Liver (tissue), 3 donors: ENCODE results near the gene MSI2.

ENCODE experiments used
- ATF3 ChIP-seq: IDR thresholded peaks from 2 replicates; pipeline ENCODE4 v1.6.1; 2016; ENCODE audit warnings: antibody characterized with exemption
- CTCF ChIP-seq: fragments of 150-350 bp; IDR thresholded peaks from 2 replicates; pipeline ENCODE4 v1.5.1; 2017; ENCODE audit warnings: improper control_type of control experiment, low read depth, low read length; ENCODE audit not compliant: missing input control
- EGR1 ChIP-seq, 2 donors: IDR thresholded peaks; 2 replicates each; pipeline ENCODE4 v1.6.1; 2016 to 2018; ENCODE audit warnings: antibody characterized with exemption in 2 of 2, low read depth in 2 of 2
- MAX ChIP-seq: IDR thresholded peaks from 2 replicates; pipeline ENCODE4 v1.6.1; 2016; ENCODE audit warnings: antibody characterized with exemption
- RAD21 ChIP-seq, 2 donors: IDR thresholded peaks; 2 replicates each; pipeline ENCODE4 v1.6.1; 2016; ENCODE audit warnings: antibody characterized with exemption in 2 of 2, mild to moderate bottlenecking in 2 of 2
- REST ChIP-seq: IDR thresholded peaks from 2 replicates; pipeline ENCODE4 v1.6.1; 2016; ENCODE audit warnings: antibody characterized with exemption, mild to moderate bottlenecking
- SP1 ChIP-seq: IDR thresholded peaks from 2 replicates; pipeline ENCODE4 v1.6.1; 2018; ENCODE audit warnings: antibody characterized with exemption, mild to moderate bottlenecking
- TAF1 ChIP-seq: conservative IDR thresholded peaks from 2 replicates; pipeline ENCODE4 v1.6.1; 2016; ENCODE audit warnings: antibody characterized with exemption, mild to moderate bottlenecking
- donor health status: healthy.
- donor health status: healthy.

- TF ChIP-seq TAF1: no peak
- no peak for TF ChIP-seq CTCF
- no peak for TF ChIP-seq REST
- TF ChIP-seq RAD21 (IDR thresholded peaks at IDR 0.05): no peak
- TF ChIP-seq MAX: no peak
- TF ChIP-seq ATF3: no peak
- no peak for TF ChIP-seq SP1
- no peak for TF ChIP-seq EGR1 (IDR thresholded peaks at IDR 0.05; ENCODE audit: low read depth in 2 of 2)
Measured at GRCh38 chr17:57608369-57609124, 352.2 kb downstream of the MSI2 start.
